GDM1 (cell line): Measurements from ENCODE around the gene PLSCR4.

Experiments used
- DNase-seq: peaks from one replicate; lab custom pipeline; 2025; lab: John Stamatoyannopoulos, UW

The PLSCR4 gene

GRCh38 chr3:146160964-146161662, 89.8 kb downstream of the PLSCR4 start, which contains the start of gene PLOD2:
Gene PLOD2 (minus strand): TSS chr3:146161184. CDS start chr3:146160989, 195 bp downstream.
- DNase-seq: peak; percentile 26

GRCh38 chr3:146160321-146160963, 90.5 kb downstream of the PLSCR4 start:
- DNase-seq: no peak

- DNase-seq: no peak
Measured at GRCh38 chr3:146159616-146160320, 91.1 kb downstream of the PLSCR4 start.

- DNase-seq: no peak
Measured at GRCh38 chr3:146159037-146159436, 91.9 kb downstream of the PLSCR4 start.

- DNase-seq: no peak
Measured at GRCh38 chr3:146157325-146158060, 93.4 kb downstream of the PLSCR4 start.

GRCh38 chr3:146156666-146157314, 94.1 kb downstream of the PLSCR4 start:
- no peak for DNase-seq

- no peak for DNase-seq
Measured at GRCh38 chr3:146156095-146156494, 94.8 kb downstream of the PLSCR4 start.

GRCh38 chr3:146154995-146155394, 95.9 kb downstream of the PLSCR4 start:
- no peak for DNase-seq

- DNase-seq: no peak
Measured at GRCh38 chr3:146154316-146154715, 96.6 kb downstream of the PLSCR4 start.

GRCh38 chr3:146153429-146153828, 97.5 kb downstream of the PLSCR4 start:
- DNase-seq: no peak

- no peak for DNase-seq
Measured at GRCh38 chr3:146152834-146153233, 98.1 kb downstream of the PLSCR4 start.

GRCh38 chr3:146148468-146148931, 102.4 kb downstream of the PLSCR4 start:
- no peak for DNase-seq

- DNase-seq: no peak
Measured at GRCh38 chr3:146145642-146146041, 105.3 kb downstream of the PLSCR4 start.

GRCh38 chr3:146142757-146143156, 108.1 kb downstream of the PLSCR4 start:
- DNase-seq: no peak
